NCI-H2171 treated with DMSO at 0.1 percent for 48 hours (cell line): ENCODE measurements around the gene VIPR2.

Experiments
- DNase-seq: peaks from one replicate; lab custom pipeline; 2025; lab: John Stamatoyannopoulos, UW

The VIPR2 gene

DNA sequence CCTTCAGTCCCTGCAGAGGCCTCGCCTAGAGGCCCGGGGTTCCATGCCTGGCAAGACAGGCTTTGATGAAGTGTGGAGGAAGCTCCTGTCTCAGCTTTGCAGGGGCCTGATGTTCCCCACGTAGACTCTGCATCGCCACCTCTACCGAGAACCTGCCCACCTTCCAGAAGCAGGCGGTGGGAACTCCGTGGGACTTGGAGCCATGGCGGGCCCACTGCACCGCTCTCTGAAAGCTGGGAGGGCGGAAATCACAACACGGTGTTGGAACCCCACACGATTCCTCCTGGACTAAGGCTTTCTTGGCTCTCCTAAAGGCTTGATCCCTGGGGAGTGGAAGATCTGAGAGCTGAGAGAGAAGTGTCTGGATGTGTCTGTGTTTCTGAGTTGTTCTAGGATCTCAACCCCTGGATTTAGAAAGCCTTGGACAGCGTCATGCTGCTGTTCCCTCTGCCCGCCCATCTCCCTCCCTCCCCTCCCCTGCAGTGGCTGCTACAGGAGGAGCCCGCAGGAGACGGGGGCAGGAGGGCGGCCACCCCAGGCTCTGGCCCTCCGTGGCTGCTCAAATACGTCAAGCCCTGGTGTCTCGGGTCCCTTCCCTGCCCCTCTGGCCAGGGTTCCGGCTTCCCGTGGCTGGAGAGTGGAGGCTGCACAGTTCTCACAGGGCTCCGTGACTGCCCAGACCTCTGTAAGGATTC, 79.7 kb downstream of the VIPR2 start:
- DNase-seq: no peak

DNA sequence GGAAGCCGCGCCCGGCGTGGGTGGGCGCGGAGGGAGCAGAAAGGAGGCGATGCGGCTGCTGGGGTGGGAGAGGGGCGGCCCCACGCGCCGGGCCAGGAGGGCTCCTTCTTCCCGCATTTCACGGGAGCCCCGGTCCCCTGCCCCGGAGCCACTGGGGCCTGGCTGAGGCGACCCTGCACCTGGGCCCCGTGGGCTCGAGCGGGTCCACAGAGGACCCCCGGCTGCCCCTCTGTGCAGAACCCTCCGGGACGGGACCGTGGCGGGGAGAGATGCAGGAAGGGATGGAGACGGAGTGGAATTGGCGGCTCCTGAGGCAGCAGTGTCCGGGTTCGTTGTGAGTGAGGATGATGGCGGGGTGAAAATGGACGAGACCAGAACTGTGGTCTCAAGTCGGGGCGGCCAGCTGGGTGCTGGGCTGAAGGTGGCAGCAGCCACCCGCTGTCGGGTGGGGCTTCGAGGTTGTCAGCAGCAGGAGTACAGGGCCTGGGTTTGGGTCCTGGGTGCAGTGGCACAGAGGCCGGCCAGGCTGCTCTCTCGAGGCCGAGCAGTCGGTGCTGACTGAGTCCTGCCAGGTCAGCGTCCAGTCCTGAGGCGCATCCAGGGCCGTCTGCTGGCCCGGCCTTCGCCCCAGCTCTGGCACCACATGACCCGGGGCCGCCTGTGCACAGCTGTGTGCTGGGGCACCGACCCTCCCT, 80.4 kb downstream of the VIPR2 start:
- DNase-seq: no peak

DNA sequence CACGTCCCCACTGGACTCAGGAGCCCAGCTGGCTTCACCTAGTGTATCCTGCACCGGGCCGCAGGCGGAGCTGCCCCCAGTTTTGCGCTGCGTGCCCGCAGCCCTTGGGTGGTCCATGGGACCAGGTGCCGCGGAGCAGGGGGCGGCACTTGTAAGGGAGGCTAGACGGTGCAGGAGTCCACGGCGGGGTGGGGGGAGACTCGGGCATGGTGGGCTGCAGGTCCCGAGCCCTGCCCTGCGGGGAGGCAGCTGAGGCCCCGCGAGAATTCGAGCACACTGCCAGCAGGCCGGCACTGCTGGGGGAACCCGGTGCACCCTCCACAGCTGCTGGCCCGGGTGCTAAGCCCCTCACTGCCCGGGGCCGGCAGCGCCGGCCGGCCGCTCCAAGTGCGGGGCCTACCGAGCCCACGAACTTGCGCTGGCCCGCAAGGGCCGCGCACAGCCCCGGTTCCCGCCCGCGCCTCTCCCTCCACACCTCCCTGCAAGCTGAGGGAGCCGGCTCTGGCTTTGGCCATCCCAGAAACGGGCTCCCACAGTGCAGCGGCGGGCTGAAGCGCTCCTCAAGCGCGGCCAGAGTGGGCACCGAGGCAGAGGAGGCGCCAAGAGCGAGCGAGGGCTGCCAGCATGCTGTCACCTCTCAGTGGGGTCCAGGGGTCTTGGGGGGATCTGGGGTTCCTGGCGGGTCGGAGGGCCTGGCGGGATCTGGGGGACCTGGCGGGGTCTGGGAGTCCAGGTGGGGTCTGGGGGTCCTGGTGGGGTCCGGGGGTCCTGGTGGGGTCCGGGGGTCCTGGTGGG, 81.4 kb downstream of the VIPR2 start:
- DNase-seq: no peak

DNA sequence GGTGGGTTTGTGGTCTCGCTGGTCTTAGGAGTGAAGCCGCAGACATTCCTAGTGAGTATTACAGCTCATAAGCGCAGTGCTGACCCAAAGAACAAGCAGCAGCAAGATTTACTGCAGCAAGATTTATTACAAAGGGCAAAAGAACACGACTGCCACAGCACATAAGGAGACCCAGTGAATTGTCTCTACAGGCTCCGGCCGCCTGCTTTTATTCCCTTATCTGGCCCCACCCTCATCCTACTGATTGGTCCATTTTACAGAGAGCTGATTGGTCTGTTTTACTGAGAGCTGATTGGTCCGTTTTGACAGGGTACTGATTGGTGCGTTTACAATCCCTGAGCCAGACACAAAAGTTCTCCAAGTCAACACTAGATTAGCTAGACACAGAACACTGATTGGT, 82.1 kb downstream of the VIPR2 start:
- no peak for DNase-seq

DNA sequence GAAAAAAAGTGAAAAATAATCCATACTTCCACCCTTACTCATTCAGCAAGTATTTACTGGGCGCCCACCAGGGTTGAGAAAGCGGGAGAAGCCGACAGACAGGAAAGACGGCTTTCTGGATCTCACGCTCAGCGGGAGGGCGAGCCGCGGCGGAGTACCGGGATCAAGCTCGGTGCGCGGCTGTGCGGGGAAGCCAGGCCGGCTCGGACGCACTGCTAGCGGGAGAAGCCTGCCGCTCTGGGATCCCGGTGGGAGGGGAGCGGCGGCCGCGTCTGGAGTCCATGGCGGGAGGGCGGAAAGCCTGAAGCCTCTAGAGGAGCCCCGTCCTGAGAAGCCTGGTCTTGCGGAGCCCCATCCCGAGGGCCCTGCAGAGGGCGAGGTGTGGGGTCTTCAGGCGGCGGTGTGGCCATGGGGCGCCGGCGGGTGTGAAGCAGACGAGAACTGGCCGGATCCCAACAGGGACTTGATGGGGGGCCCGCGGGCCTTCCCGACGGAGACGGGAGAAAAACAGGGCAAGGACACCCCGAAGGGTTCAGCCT, 82.9 kb downstream of the VIPR2 start:
- DNase-seq: no peak

DNA sequence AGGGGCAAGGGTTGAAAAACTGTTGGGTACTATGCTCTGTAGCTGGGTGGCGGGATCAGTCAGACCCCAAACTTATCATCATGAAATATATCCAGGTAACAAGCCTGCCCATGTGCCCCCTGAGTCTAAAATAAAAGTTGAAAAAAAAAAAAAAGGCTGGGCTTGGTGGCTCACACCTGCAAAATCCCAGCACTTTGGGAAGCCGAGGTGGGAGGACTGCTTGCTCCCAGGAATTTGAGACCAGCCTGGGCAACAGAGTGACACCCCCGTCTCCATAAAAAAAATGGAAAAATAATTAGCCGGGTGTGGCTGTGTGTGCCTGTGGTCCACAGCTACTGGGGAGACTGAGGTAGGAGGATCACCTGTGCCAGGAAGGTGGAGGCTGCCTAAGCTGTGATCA, 83.5 kb downstream of the VIPR2 start:
- no peak for DNase-seq

DNA sequence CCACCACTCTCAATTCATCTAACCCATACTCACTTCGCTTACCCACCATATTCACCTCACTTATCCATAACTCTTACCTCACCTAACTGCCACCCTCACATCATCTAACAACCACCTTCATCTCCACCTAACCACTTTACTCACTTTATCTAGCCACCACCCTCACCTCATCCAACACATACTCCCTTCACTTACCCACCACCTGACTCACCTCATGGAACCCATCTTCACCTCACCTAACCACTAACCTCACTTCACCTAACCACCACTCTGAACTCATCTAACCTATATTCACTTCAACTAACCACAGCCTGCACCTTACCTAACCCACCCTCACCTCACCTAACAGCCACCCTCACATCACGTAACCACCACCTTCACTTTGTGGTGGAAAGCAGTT, 84.2 kb downstream of the VIPR2 start:
- DNase-seq: no peak

DNA sequence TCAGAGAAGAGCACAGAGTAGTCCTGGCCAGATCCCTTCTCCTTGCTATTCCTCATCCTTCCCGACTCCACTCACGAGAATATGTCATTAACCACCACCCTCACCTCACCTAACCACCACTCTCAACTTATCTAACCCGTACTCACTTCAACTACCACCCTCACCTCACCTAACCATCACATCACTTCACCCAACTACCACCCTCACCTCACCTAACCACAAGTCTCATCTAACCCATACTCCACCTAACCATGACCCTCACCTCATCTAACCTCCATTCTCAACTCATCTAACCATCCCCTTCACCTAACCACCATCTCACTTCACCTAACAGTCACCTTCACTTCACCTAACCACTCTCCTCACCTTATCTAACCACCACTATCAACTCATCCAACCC, 85.0 kb downstream of the VIPR2 start:
- DNase-seq: no peak

DNA sequence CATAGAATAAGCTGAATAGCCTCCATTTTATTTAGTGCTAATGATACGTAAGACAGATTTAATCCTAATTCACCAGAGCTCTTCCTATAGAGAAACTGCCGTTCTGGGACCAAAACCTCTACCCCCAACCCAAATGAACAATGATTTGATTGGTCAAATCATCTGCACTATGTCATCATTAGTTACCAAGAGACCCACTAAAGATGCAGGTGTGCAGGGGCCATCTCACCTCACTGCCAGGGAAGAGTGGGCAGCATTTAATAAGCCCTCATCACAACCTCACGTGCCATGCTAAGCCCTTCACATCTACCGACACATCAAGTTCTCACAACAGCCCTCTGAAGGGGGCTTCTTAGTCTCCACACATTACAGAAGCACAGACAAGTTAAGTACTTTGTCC, 87.0 kb downstream of the VIPR2 start:
- no peak for DNase-seq

DNA sequence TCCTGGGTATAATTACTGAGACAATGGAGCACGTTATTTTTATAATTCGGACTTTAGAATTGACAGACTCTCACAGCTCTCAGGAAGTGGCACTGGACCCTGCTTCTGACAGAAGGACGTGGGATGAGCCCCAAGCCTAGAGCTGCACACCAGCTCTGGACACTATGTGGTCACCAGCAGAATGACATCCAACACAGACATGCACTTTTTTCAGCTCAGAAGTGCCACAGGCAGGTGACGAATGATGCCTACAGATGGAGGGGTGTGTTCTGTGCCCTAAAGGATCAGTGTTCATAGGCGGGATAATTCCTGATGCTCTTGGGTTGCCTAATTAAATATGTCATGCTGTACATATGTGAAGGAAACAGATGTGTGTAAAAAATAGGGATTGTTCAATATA, 87.9 kb downstream of the VIPR2 start:
- peak; percentile 87 for DNase-seq

DNA sequence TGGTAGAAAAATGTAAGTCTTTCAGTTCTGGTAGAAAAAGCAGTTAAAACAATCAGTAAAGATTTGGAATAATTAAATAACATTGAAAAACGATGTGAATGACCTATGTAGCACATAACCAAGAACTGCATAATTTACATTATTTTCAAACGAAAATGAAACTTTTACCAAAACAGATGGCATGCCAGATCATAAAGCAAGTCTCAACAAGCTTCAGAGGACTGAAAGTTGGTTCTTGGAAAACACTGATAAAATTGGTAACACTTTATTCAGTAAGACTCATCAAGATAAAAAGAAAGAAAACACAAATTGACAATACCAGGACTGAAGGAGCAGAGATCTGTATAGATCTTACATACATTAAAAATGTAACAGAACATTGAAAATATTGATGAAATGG, 92.8 kb downstream of the VIPR2 start:
- peak; percentile 21 for DNase-seq

DNA sequence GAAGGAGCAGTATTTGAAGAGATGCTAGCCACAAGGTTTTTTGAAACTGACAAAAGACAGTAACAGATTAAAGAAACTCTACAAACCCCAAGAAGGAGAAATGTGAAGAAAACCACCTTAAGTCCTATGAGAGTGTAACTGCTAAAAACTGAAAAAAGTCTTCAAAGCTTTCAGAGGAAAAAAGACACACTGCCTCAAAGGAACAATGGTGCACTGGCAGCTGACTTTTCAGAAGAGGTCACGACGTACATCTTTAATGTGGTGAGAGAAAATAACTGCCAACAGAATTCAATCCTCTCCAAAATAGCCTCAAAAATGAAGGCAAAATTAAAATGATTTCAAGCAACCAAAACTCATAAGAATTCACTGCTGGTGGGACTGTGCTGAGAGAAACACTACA, 94.0 kb downstream of the VIPR2 start:
- DNase-seq: no peak

DNA sequence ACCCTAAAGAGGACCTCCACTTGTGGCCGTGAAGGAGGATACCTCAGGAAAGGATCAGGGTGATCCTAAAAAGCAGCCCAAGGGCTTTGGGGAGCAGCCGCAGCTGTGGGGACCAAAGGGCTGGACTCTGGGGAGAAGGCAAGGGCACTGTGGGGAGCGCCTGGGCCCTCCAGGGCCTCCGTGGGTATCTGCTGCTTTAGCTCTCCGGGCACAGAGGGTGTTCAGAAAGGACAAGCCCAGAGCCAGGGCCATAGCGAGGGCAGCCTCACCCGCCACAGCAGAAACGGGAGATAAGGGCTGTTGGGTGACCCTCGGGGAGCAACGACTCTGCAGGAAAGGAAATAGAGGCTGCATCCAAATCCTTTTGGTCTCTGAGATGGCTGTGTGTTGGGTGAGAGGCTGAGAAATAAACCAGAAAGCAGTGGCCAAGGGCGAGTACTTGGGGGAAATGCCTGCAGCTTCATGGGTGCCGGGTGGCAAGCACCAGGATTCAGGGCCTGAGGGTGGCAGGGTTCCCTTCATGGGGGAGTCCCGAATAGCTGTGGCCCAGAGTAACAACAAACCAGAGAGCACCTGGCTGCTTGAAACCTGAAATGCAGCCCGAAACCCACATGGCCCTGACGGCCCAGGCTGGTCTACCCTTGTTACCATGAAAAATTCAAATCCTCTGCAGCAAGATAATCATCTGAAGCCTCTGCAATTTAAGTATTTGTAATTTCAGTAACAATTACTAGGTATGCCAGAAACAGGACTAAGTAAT, 95.2 kb downstream of the VIPR2 start:
- DNase-seq: no peak

DNA sequence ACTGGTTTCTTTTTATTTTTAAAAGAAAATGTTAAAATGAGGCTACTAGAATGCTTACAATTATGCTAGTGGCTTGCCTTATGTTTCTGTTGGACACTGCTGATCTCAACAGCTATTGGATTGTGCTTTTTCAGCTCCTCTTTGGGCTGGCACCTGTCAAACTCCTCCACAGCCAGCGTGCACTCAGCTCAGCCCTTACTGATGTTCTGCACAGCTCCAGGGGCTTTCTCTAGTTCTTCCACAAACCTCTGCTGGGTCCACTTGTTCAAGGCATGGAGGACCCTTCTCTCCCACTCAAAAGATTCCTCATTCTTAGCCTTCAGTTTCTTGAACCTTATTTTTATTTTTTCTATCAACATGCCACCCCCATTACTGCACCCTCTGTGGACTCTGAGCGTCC, 96.0 kb downstream of the VIPR2 start:
- DNase-seq: no peak

DNA sequence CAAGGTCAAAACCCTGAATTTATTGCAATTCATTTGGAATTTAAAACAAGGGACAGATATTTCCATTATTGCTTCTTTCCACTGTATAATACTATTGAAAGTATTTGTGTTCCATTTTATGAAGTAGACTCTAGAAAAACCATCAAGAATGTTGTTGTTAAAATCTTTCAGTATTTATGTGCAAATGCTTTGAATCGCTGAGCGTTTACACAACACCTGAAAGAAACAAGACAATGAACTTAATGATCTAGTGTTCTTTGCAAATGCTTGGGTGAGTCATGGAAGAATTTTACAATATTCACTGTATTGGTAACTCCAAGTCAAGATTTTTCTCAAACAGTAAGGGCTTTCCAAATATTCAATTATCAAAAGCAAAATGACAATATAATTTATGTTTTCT, 97.1 kb downstream of the VIPR2 start:
- DNase-seq: no peak

DNA sequence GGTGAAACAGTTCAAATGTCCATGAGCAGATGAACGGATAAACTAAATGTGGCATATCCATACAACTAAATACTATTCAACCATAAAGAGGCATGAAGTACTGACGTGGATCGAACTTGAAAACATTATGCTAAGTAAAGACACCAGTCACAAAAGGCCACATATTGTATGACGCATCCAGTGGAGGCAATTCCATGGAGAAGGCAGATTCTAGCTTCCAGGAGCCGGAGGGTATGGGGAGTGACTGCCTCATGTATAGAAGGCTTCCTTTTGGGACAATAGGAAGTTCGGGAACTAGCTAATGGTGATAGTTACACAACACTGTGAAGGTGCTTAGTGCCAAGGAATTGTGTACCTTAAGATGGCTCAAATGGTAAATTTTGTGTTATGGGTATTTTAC, 98.4 kb downstream of the VIPR2 start:
- no peak for DNase-seq

DNA sequence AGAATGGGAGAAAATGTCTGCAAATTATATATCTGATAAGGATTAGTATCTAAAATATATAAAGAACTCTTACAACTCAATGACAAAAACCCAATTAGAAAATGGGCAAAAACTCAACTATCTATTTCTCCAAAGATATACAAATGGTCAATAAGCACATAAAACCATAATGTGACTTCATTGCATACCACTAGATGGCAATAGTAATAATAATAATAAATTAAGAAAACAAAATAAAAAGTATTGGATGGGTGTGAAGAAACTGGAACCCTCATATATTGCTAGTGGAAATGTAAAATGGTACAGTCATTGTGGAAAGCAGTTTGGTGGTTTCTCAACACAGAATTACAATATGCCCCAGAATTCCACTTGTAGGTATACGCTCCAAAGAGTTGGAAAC, 98.8 kb downstream of the VIPR2 start:
- no peak for DNase-seq

DNA sequence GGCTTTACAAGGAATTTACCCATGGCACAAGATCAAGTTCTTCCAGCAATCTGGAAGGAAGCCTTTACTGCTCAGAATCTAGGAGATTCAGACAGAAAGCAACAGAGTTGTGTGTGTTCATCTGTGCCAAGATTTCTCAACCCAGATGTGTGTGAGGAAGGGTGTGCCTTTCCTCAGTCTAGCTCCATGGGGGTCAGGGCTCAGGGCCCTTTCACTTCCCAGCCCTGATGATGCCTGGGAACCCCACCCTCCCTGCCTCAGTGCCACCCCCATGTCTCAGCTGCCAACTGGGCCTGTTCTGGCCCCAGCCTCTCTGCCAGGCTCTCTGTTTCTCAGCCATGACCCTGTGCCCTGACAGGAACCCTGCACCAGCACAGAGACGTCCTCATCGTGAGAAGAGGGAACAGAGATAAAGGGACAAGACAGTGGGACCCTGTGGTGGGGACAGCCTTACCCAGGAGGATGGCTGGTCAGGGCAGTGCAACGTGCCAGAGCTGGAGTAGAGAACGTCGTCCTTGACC, 102.0 kb downstream of the VIPR2 start:
- no peak for DNase-seq

DNA sequence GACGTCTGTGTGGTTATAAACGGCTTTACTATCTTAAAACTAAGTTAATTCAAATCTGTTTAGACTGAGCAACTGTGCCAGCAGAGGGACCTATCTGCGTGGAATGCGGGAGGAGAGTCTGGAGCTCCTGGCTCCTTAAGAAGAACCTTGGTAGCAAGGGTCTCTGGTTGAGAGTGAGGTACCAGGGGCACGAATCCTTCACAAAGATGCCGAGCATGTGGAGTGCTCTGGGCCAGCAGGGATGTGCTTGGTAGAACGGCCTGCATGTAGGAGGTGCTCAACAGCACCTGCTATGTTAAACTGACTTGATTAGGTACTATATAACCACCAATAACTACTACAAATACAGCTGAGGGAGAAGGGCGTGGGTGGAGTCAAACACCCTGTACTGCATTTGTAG, 102.6 kb downstream of the VIPR2 start:
- DNase-seq: no peak

DNA sequence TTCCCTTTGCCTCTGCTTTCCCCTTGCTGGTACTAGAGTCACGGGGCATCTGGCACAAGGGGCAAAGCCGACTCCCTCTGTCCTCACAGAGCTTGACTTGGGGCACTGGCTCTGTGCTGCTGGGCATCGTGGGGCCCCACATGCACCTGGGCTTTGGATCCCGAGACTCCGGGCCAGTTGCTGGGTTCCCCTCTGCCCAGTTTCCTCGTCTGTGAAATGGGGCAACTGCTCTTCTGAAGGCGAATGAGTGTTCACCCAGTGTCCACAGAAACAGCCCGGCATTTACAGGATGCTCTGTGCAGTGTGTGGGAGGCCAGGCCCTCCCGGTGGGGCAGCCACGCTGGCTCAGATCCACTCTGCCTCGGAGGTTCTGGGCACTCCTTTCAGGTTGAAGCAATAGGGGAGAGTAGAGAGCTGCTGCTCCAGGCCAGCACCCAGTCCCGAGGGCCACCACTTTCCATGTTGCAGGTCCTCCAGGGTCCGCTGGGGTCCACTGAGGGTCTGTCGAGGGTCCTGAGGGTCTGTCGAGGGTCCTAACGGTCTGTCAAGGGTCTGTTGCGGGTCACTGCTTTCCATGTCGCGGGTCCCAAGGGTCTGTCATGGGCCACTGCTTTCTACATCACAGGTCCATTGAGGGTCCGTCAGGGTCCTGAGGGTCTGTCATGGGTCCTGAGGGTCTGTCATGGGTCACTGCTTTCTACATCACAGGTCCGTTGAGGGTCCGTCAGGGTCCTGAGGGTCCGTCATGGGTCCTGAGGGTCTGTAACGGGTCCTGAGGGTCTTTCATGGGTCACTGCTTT, 103.6 kb downstream of the VIPR2 start:
- no peak for DNase-seq

DNA sequence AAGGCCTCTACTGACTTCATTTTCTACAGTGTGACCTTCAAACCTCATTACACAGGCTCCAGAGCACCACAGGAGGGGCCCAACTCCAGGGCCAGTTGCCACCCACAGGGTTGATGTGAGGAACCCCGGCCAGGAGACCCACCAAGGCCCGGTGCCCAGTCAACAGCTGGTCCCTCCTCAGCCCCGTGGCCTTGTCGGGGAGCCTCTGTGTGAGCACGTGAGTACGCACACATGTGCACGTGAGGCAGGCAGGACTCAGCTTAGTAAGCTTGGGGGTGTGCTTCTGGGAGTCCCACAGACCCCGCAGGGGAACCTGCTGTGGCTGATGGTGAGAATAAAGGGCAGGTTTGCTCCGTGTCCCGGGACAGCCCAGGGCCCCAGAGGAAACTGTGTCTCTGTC, 104.5 kb downstream of the VIPR2 start:
- no peak for DNase-seq
